ENCODE results near the gene HNRNPCL2.
"Not testable (repeated sequence)": the region's sequence is repeated elsewhere in the genome, so short reads cannot be mapped to it uniquely, and the experiment has no call there.

GRCh38 chr1:13070474-13070873 is 46.2 kb downstream of the HNRNPCL2 start, which contains the start of gene PRAMEF25:
- not testable (repeated sequence) for TF ChIP-seq CTCF (IDR thresholded peaks at IDR 0.05); POLR2A (IDR thresholded peaks at IDR 0.05); POLR2AphosphoS5 (IDR thresholded peaks at IDR 0.05; ENCODE audit: insufficient read depth in 1 of 2, low read depth in 1 of 2)
